Hematopoietic multipotent progenitor cell treated with erythropoietin and hydrocortisone succinate and interleukin-3 and kit ligand, for 17 days (in vitro differentiated cells): Measurements from ENCODE around the gene CYP27B1.
A peak's percentile ranks its signal among the peaks of the same experiment; 100 is the strongest.

ENCODE experiments used
- DNase-seq: peaks from one replicate; pipeline ENCODE4 v3.0.0-alpha.2; 2015; ENCODE audit warnings: low spot score

Gene CYP27B1

DNA sequence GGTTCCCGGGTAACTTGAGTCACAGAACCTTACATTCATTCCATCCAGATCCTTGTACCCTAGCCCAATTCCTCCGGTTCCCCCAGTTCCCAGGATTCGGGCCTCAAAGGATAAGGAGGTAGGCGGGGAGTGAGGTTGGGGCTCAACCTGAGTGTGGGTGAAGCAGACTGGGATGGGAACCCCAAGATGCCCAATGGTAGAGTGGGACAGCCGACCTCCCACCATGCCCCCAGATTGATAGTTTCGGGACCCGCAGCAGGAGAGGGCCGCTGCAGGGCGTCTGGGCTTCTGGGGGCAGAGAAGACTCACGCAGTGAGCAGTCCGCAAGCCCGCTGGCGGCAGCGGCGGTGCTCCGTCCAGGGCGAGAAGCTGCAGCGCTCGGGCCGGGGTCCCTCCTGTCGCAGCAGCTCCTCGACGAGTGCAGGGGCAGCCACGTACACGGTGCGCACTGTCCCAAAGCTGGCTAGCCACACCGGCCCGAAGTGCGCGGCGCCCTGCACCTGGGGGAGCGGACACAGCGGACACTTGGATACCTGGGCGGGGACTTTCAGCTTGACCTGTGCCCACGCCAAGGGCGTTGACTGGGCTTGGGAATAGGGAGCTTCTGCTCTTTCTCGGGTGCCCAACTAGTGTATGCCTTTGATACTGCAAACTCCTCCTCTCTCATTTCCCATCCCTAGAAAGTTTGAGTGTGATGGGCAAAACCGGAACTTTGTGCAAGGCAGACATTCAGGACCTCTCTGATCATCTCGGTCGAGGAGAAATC is 997 bp downstream of the CYP27B1 start:
- no peak for DNase-seq

DNA sequence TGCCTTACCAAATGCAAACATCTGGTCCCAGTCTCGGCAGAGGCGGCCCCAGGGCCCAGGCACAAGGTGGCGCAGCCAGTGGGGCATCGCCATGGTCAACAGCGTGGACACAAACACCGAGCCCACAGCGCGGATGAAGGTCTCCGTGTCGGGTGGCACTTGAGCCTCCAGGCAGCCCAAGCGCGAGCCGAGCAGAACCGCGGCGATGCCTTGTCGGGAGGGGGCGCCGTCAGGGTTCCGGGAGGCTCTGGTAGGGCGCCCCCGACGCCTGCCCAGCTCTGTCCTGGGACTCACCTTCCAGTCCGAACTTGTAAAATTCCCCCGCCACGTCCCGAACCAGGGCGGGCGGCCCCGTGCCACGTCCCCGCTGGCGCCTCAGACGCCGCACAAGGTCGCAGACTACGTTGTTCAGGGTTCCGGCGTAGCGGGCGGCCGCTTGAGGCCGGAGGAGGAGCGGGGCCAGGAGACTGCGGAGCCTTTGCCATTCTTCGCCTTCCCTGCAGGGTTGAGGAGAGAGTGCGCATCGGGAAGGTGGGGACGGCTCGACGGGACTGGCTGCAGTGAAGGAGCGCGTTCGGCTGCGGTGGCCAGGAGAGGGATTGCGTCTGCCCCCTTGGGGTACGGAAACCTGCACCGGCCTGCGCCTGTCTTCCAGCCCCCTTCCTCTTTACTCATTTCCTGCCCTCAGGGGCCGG is 1.7 kb downstream of the CYP27B1 start:
- no peak for DNase-seq

DNA sequence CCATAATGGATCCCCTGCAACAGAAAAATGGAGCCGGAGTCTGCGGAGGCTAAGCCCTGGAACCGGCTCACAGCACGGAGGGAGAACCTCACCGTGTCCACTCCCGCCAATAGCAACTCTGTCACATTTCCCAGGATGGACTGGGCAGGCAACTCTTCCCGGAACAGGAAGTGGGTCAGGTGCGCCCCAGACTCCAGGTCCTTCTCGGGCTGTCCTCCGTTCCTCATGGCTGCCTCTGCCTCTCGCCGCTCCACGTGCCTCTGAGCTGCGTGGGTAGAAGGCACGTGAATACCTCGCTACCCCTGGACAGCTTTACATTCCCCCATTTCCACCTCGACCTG is 2.2 kb downstream of the CYP27B1 start:
- no peak for DNase-seq

DNA sequence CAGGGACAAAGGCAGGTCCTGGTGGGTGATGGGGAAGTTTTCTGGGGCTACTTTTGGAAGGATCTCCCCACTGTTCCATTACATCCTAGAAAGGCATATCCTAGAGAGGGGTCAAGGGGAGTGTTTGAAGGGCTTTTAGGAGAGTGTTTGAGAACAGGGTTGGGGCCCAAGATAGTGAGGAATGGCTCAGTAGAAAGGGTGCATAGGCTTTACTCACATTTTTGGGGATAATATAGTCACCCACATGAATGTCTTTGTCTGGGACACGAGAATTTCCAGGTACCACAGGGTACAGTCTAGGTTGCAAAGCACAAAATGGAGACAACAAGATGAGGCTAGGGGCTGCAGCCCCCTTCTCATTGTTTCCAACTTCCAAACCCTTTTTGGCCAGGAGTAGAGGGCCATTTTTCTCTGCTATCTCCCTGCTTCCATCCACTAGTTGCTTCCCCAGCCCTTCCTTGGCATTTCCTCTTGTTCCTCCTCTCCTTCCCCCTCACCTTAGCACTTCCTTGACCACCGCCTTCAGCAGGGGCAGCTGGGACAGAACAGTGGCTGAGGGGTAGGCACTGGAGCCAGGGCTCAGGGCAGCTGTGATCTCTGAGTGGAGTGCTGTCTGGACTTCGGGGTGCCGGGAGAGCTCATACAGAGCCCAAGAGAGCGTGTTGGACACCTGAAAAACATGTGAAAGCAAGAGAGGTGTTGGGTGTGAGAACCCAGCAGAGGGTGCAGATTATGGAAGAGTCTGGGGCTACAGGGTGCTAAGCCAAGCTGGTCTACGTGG is 2.8 kb downstream of the CYP27B1 start:
- DNase-seq, result no peak

DNA sequence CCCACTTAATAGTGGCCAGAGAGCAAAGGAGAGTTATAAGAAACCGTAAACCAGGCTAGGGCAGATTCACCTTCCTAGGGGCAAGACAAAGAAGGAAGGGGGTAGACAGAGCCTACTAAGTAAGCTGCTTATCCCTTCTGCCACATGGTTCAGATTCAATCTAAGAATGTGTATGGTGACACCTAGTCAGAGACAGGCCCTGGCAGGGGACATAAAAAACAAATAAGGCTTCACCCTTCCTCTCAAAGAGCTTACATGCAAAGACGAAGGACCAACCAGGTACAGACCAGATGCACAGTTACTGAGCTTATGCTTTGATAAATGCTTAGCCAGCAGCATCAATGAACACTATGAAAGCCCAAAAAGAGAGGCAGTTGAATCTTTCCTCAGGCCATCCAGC is 4.4 kb downstream of the CYP27B1 start:
- DNase-seq, result no peak

DNA sequence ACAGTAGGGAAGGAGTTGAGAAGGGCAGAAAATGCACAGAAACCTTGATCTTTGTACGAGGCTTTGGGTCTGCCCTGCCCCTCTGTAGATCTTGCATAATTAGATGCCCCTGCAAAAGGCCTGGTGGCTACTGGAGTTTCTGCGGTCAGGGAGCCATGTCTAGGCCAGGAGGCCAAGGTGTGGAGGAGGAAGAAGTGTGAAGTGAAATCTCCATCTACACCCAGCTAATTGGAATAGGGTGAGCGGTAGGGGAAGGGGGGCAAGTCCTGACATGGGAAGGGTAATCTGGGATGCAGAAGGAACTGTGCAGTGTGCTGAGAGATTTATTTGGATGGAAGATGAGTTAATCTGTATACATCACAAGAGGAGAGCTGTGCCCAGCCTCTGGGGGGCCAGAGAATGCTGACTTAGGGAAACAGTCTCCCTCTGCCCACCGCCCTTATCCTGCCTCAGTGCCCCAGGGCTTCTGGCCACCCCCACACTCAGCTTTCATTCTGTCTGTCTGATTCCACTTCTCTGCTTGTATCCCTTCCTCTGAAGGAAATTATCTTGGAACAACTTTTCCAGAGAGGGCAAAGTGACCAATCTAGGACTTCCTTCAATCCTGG is 5.4 kb downstream of the CYP27B1 start:
- no peak for DNase-seq

DNA sequence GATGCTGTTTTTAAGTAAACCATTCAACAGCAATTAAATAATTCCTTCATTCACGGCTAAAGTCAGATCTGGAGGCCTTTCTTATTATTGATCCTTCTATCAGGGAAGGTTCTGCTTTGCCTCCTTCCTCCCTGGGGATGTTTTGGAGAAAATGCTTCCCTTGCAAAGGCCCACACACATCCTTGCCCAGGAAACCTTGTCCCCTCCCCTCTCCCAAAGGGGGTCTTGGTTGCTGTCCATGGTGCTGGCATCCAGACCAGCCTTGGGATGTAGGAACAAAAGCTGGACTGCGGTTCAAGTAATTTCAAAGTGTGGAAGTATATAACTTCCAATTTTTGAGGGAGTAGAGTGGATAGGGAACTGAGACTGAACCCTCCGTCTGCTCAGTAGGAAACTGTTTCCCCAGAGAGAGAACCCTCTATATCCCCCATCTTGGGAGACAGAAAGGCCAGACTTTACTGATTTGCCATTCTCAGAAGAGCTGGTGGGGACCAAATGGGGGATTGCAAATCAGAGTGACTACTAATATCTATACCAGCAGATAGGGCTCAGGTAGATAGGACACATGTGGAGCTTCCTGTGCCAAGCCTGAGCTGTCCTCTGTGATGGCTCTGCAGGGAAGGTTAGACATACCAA is 6.4 kb downstream of the CYP27B1 start:
- no peak for DNase-seq

DNA sequence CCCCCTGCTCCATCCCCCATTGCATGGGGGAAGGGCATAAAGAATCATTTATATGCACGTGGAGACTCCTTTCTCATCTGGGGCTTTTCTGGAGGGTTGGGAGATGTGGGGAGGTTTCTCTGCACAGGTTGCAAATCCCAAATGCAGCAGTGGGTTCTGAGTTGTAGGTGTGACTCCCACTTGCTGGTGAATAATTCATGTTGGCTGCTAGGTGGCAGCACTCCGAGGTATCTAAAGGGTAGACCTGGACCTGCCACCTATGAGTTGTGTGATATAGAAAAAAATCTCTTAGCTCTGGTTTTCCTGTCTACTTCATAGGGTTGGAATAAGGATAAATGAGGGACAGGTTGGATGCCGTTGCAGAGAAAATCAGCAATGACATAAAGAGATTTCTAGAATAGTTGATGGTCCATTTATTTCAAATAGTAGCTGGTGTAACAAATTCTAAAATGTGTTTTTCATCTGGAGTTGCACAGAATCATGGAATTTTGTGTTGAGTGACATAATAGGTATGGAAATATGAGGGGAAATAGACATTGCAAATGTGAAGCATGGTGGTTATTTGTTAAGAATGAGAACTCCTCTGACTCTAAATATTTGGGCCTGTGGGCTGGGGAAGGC is 7.4 kb downstream of the CYP27B1 start:
- peak; percentile 46 for DNase-seq

DNA sequence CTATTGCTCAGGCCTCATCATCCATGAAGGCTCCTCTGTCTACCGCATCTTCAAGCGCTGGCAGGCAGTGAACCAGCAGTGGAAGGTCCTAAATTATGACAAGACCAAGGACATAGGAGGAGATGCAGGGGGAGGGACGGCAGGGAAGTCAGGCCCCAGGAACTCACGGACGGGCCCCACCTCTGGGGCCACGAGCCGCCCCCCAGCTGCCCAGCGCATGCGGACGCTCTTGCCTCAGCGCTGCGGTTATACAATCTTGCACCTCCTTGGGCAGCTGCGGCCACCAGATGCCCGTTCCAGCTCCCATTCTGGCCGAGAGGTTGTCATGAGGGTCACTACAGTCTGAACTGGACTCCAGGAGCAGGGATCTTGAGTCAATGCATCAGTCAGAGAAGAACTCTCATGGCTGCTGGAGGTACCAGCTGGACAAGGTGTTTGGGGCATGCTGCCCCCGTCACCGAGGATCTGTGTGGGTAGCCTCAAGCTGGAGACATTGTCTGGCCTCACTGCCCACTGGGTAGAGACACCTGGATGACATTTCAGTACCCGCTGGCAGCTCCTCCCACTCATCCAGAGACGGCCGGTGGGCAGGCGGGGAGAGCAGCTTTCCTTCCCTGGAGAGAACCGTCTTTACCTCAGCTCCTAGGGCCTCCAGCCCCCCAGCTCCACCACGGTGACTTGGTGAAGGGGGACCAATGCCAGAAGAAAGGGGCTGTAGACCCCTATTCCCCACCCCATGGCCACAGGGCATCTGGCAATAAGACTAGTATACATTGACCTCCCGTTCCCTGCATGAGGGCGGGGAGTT is 8.1 kb downstream of the CYP27B1 start:
- DNase-seq, result no peak

DNA sequence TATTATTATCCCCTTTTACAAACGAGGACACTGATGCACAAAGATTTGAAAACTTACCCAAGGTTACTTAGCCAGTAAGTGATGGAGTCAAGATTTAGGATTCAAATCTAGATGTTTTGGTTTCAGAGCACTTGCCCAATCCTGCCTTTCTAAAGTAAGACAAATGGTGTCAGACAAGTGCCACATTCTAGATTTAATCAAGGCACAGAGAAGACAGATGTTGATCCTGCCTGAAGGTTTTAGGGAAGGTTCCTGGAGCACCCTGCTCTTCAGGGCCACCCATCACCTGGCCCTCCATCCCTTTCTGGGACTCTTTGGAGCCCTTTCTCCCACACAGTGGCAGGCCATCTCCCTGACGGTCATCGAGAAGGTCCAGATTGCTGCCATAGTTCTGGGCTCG is 9.1 kb downstream of the CYP27B1 start:
- DNase-seq, result no peak

DNA sequence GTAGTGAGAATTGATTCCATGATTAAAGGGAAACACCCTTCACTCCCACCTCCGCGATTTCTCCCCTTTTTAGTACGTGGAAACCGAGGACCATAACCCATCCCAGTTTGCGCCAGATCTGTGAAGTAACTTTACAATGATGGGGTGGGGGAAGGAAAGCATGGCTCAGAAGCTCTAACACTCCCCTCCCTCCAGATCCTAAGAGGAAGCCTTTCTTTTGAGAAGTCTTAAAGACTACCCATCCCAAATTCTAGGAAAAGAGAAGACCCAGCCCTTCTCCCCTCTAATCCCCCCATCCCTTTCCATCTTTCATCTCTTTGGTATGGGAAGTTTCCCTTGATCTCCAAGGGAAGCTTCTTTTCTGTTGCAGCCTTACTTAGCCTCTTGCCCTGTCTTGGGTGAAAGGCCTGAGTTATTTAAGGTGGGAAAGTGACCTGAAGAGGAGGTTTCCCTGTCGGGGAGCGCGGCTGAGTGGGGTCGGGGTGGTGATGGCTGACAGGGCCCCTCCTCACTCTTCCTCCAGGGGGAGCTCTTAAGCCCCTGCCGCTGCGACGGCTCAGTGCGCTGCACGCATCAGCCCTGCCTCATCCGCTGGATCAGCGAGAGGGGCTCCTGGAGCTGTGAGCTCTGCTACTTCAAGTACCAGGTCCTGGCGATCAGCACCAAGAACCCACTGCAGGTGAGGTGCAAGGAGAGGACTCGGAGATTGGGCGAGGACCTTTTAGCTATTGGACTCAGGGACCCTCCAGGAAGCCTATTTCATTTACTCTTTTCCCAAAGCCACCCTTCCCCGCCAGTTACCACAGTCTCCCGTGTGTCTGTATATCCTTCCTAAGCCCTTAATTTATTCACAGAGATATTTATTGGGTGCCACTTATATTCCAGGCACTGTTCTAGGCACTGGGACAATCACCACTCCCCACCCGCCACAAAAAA is 10.2 kb downstream of the CYP27B1 start:
- DNase-seq, result peak; percentile 74

DNA sequence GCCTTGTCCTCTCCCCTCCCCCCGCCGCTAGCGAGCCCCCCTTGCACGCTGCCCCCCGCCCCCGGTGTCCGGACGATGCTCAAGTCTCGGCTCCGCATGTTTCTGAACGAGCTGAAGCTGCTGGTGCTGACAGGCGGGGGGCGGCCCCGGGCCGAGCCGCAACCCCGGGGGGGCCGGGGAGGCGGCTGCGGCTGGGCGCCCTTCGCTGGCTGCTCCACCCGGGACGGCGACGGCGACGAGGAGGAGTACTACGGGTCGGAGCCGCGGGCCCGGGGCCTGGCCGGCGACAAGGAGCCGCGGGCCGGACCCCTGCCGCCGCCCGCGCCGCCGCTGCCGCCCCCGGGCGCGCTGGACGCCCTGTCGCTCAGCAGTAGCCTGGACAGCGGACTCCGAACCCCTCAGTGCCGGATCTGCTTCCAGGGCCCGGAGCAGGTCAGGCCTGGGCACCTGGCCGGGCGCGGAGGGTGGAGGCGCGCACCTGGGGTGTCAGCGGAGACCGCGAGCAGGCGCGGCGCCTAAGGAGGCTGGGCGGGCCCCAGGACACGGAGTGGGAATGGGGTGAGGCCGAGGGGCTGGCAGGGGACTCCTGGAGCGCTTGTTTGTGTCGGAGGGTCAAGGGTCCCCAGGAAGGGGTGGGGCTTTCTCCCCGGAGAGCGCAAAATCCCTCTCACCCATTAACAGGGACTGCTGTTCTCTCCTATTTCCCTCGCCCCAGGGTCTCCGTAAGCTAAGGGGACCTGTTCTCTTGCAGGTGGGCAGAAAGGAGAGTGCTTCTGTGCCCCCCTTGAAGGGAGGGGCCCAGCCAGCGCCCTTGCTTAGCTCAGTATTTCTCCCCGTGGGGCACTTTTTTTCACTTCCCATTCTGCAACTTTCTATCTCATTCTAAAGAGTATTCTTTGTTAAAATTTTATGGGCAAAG is 11.2 kb downstream of the CYP27B1 start:
- peak; percentile 39 for DNase-seq

DNA sequence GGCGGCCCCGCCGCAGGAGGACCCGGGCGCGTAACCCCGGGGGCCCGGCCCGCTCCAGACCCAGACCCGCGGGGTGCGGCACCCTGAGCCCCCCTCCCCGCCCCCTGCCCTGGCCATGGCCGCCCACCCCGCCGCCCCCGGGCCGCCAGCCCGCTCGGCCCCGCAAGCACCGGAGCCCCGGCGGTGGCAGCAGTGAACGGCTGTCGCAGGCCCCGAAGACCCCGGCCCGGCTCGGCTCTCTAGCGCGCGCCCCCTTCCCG is 11.8 kb downstream of the CYP27B1 start:
- no peak for DNase-seq

DNA sequence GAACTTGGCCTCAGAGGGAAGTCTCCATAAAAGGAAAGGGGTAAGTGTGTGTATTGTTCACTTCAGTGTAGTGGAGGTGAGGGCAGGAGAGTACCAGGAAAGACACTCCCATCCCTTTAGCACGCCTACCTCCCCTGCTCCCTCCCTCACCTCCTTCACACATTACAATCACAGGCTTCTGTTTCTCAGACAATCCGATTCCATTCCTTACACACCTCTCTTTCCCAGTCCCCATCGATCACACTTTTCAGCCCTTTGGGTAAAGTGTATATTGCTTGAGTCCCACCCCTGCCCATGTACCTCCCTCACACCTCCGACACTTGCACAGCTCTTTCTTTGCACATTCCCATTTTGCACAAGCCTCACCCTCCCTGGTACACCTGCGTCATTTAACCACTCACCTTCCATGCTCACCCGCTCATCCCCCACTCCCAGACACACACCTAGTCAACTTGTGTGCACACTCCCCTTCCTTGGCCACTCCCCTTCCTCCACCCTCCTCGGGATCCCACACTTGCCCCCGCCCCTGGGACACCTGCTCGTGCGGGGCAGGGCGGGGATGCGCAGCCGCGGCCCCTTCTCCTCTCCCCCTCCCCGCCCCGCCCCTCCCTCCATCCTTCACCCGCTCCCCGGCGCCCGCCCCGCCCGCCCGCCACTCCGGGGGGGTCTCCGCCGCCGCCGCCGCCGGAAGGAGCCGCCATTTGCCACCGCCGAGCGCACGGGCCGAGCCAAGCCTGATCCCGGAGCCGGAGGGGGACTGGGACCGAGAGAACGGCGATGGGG is 12.3 kb downstream of the CYP27B1 start, which contains the start of gene MARCHF9:
MARCHF9 (plus strand) TSS at position 693 of the 783 bp plus-strand sequence. CDS start 426 bp downstream, outside the sequence.
- DNase-seq, result peak; percentile 82

DNA sequence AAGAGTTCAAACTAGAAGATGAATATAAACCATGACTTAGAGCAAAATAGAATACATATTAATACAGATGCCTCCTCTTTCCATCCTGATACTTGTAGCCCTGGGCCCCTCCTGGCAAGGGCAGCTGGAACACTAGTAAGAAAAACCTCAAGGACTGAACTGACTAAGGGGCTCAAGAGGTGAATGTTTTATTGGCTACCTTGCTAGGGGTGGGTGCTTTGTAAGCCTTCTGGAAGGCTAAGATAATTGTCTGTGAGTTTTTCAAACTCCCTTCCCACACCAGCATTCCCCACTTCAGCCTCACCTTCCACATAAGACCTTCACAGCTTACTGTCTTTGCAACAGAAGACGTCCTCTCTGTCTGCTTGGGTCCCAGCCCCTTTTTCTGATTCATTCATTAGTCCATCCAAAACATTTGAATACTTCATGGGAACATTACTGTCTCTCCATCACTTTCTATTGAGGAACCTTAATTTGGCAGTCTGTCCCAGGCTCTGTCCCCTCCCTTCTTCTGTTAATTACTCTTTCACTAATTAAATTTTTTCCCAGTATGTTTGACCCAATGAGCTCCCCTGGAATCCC is 13.0 kb downstream of the CYP27B1 start:
- DNase-seq, result peak; percentile 52

DNA sequence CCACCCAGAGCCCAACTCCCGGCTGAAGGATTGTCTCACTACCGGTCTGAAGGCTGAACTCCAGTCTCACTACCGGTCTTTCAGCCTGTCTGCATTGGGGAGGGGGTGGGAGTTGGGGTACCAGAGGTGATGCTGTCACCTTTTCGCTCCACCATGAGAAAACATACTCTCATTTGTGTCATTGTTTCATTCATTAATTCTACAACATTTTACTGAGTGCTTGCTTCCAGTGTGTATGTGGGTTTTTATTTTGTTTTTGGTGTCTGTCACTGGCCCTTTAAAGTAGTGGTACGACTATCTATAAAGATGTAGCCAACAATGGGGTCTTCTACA is 14.2 kb downstream of the CYP27B1 start:
- no peak for DNase-seq

DNA sequence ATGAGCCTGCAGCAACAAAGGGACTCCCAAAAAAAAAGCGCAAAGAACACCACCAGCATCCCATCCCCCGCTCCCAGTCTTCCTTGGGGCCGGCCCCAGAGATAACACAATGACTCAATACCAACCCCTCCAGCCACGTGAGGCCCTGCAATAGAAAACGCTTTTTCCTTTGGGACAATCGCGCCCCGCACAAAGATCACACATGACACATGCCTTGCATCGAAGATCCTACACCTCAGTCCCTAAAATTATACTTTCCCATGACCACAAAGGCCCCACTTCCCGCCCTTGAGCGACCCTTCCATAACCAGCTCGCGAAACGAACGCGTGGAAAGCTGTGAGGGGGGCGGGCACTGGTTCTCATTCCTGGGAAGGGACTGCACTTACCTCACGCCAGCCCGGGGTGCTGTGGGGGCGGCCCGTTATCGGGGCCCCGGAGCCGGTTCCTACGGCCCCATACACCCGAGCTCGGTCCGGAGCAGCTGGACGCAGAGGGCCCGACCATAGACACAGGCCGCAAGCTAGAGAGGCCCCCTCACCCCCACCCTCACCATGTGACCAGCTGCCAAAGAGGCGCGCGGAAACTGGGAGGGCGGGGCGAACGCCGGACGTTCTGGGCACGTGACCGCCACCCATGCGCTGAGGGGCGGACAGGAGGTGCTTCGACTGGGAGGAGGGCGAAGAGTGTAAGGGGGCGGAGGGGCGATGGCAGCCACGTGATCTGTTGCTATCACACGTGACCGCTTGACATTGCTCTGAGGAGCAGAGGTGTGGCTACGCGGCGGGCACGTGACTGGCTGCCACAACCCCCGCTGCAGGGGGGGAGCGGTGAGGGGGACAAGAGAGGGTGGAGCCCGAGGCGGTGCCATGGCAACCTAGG is 14.8 kb downstream of the CYP27B1 start, which contains the start of gene CDK4:
CDK4 (minus strand) TSS at position 523 of the 880 bp plus-strand sequence. CDS start 593 bp downstream, outside the sequence.
- DNase-seq, result peak; percentile 99
